Measurements from ENCODE around the gene RAB5IF.
"Not testable (repeated sequence)": the region's sequence is repeated elsewhere in the genome, so short reads cannot be mapped to it uniquely, and the experiment has no call there.

Gene RAB5IF, protein sequence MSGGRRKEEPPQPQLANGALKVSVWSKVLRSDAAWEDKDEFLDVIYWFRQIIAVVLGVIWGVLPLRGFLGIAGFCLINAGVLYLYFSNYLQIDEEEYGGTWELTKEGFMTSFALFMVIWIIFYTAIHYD

DNA sequence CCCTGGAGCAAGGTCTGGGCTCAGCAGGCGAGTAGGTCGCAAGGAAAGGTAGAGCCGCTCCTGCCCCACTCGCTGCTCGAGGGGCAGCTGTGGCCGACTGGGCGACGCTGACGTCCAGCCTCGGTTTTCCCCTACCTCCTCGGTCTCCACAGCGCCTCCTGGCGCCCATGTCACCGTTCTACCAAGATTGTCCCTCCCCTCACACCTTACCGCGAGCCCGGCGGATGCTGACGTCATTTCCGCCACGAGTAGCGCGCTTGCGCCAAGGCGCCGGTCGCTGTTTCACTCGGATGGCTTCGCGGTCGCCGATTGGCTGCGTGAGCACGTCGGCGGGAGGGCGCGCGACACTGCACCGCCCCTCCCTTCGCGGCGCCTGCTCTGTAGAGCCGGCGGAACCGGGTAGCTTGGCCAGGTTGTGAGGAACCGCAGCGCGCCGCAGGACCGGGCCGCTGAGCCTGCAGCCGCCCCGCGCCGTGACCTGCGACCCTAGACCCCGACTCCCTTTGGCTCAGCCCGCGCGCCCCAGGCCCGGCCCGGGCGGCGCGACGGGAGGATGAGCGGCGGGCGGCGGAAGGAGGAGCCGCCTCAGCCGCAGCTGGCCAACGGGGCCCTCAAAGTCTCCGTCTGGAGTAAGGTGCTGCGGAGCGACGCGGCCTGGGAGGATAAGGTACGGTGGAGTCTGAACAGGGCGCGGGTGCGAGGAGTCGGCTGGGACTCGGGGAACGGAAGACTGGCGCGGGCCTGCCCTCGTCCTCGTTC, at the start of gene RAB5IF:
RAB5IF (plus strand) TSS at position 381 of the 759 bp plus-strand sequence; CDS start at position 554, 173 bp downstream.
- peak; percentile 98 to 100 for DNase-seq

DNA sequence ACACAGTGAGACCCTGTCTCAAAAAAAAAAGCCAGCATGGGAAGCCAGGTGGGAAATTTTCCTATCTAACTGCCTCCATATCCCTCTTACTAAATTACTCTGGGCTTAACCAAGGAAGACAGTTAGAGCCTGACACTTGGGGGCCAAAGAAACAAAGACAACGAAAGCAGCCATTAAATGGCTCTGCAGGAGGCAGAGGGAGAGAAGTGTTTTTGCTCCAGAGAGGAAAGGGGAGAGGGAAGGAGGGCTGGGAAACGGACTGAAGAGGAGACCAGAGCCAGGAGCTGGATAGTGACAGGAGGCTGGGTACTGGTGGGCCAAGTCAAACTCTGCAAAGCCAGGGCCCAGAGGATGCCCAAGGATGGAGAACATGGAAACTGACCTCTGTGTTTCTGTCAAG, 42.9 kb upstream of the RAB5IF start:
- DNase-seq: no peak

DNA sequence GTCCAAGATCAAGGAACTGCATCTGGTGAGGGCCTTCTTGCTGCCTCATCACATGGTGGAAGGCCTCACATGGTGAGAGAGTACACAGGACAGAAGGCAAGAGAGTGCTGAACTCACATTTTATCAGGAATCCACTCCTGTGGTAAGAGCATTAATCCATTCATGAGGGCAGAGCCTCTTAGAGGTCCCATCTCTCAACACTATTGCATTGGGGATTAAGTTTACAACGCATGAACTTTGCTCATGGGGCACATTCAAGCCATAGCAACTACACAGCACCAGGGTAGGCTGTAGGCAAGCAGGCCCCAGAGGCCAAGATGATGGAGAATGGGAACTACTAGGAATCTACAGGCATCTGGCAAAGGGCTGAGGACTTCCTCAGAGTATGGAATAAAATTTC, 42.2 kb upstream of the RAB5IF start:
- no peak for DNase-seq

DNA sequence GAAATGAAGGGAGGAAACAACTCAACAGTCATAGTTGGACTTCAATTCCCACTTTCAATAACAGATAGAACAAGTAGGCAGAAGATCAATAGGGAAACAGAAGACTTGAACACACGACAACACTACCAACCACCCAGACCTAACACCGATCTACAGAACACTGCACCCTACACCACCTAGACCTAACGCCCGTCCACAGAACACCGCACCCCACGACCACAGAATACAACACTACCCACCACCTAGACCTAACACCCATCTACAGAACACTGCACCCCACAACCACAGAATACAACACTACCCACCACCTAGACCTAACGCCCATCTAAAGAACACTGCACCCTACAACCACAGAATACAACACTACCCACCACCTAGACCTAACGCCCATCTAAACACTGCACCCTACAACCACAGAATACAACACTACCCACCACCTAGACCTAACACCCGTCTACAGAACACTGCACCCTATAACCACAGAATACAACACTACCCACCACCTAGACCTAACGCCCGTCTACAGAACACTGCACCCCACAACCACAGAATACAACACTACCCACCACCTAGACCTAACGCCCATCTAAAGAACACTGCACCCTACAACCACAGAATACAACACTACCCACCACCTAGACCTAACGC, 41.4 kb upstream of the RAB5IF start:
- not testable (repeated sequence) for DNase-seq

DNA sequence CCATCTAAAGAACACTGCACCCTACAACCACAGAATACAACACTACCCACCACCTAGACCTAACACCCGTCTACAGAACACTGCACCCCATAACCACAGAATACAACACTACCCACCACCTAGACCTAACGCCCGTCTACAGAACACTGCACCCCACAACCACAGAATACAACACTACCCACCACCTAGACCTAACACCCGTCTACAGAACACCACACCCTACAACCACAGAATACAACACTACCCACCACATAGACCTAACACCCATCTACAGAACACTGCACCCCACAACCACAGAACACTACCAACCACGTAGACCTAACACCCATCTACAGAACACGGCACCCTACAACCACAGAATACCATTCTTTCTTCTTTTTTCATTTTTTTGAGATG, 40.9 kb upstream of the RAB5IF start:
- DNase-seq: not testable (repeated sequence)

DNA sequence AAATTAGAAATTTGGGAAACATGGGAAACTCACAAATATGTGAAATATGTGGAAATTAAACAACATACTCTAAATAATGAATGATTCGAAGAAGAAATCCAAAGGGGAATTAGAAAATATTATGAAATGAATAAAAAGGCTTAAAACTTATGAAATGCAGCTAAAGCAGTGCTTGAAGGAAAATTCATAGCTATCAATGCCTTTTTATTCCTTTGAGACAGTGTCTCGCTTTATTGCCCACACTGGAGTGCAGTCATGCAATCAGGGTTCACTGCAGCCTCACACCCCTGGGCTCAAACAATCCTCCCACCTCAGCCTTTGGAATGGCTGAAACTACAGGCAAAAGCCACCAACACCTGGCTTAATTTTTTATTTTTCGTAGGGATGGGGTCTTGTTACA, 40.1 kb upstream of the RAB5IF start:
- DNase-seq: no peak

DNA sequence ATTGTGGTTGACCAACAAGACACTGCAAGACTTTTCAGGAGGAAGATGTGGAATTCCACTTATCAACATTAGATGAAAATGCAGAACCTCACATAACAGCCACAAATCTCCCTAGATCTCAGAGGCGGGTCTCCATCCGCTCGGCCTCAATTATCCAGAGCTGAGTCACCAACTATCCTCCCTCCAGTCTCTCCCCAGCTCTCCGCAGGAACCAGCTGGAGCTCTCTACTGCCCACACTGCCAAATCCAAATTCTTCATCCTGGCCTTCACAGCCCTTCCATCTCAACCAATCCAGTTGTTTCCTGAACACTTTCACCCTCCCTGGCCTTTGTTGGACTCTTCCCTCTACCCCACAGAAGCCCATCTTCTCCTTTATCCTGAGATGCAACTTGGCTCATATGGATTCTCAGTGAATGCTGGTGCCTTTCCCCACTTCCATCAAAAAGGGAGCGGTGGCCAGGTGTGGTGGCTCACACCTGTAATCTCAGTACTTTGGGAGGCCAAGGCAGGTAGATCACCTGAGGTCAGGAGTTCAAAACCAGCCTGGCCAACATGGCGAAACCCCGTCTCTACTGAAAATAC, 35.6 kb upstream of the RAB5IF start:
- no peak for DNase-seq

DNA sequence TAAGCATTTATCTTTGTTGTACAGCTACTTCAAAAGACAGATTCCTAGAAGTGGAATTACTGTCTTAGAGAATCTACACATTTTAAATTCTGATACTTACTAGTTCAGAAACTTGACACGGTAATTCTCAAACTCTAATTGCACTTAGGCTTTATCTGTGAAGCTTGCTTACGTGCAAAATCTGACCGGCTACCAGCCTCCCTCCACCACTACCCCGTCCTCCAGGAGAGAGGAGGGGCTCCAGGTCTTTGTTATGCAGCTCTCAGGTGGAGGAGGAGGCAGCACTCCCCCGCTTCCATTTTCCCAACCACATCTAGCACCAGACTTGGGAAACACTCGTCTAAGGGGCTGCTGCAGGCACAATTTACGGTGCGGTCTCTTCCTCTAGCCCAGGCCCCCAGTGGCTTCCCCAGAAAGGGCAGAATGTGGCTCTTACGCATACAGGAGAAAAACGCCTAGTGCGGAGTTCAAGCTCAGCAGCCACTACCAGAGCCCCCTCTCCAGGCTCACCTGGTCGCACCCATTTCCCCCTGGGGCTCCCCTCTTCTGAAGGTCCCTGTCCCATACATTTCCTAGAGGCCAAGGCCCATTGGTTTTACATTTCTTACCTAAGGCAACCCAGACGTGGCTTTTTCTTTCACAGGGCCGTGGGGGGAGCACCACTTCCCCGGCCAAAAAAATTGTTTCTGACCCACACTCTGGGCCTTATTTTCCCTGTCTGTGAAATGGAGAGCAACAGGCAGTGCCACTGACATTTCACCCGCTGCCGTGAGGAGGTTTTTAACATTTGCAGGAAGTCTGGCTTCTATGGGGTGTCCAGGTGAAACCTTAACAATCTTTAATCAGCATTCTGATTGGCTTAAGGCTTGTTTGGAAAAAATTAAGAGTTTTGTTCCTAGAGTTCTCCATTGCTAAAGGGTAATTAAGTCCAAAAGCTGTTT, 33.7 kb upstream of the RAB5IF start:
- no peak for DNase-seq

DNA sequence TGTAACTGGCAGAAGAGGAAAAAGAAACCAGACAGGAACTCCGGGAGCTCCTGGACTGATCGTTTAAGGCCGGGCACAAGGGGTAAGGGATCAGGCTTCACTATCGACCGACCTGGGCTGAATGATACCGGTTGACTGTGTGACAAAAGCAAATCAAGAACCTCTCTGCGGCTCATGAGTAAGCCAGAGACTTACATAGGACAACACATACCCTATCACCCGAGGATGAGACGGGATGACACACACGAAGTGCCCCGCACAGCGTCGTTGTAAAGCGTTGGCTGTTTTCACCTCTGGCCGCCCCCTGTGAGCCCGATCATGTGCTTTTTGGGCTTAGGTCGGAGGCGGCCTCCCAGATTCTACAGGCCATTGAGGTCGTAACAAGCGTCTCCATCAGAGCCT, 32.9 kb upstream of the RAB5IF start:
- peak in 1 of 2 donors; percentile 71 for DNase-seq

DNA sequence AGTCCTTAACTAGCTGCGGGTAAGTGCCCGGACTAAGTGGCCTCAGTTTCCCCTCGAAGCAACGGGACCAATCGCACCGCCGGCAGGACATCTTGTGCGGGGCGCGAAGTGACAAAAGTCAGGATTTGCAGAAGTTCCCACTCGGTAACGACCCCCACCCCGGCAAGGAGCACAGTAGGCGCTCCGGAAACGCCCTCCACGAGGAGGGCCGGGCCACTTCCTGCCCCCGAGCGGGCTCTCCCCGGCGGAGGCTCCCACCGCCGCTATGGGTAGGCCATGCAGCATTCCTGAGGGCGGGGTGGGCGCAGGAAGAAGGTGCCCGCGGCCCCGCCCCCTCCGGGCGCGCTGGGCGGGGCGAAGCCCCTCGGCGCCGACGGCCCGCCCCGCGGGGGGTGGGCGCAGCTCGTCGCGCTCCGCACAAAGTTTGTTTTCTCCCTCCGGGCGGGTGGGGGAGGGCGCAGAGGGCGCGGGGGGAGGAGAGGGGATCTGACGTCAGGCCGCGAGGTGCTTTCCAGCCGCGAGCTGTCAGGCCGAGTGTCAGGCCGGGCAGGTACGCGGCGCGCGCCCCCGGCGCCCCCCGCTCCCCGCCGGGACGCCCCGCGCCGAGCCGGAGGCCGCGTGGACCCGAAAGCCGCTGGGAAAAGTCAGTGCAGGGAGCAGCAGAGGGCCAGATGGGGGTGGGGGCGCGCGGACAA, 32.3 kb upstream of the RAB5IF start, which contains the start of gene TGIF2:
TGIF2 (plus strand) TSS at position 495 of the 695 bp plus-strand sequence. CDS start 5,178 bp downstream, outside the sequence.
- peak in 1 of 2 donors; percentile 44 for DNase-seq

DNA sequence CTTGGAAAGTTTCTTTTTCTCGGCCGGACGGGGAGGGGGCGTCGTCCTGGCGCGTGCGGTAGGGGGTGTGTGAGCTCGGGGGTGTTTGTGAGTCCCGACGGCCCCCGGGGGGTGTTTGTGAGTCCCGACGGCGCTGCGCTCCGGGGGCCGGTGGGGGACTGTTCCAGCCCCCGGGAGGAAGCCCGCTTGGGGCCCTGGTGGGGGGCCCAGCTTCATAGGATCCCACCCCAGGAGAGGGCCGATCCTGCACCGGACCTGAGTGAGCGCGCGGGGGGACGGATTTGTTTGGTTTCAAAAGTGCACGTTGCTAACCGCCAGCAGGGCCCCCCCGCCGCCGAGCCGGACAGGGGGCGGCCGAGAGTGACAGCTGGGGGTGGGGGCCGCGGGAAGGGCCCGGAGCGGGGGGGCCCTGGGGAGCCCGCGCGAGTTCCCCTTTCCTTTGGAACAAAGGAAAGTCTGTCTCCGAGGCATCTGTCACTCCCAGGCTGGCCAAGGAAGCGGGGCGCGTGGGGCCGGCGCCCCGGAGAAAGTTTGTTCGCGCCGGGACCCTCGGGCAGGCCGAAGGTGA, 31.7 kb upstream of the RAB5IF start:
- peak; percentile 43 to 59 for DNase-seq

DNA sequence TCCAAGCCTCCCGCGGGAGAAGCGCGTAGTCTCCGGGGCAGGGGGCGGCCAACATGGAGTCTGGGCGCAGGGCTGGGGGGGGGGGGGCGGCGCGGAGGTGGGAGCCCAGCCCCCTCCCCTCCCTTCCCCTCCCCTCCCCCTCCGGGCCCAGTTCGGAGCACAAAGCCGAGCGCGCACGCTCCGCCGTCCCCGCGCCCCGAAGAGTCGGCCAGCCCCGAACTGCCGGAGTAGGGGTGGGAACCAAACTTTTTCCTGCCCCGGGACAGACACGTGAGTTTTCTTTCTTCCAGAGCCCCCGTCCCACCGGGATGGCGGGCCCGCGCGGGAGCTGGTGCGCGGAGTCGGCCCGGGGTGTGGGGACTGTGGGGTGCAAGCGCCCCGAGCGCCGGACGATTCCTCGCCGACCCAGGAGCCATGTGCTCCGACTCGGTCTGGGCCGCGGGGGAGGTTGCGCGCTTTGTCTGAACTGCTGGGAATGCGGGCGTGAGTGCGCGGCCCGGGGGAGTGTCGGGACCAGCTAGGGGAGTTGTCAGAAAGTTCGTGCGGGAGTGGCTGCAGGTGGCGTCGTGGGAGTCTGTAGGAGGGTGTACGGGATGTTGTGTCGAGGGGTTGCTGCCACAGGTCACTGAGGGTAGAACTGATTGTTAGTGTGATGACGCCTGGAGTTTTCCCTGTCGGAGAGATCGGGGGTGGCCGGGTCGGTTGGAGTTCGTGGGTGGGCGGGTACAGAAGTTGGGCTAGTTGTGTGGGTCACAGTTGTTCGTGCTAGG, 31.0 kb upstream of the RAB5IF start:
- DNase-seq: peak; percentile 35 to 40

DNA sequence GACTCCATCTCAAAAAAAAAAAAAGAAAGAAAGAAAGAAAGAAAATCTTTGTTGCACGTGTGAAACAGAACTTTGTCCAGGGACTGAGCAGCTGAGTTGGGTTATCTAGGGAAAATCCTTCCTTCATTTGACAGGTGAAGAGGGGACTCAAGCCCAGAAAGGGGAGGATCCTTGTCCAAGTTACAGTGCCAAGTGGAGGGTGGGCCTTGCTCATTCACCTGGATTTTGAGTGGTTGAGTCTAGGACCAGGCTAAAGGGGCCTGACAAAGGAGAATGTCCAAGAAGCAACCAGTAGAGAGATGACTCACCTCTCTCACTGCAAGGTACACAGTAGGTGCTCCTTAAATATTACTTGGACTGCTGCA, 29.5 kb upstream of the RAB5IF start:
- DNase-seq: no peak

DNA sequence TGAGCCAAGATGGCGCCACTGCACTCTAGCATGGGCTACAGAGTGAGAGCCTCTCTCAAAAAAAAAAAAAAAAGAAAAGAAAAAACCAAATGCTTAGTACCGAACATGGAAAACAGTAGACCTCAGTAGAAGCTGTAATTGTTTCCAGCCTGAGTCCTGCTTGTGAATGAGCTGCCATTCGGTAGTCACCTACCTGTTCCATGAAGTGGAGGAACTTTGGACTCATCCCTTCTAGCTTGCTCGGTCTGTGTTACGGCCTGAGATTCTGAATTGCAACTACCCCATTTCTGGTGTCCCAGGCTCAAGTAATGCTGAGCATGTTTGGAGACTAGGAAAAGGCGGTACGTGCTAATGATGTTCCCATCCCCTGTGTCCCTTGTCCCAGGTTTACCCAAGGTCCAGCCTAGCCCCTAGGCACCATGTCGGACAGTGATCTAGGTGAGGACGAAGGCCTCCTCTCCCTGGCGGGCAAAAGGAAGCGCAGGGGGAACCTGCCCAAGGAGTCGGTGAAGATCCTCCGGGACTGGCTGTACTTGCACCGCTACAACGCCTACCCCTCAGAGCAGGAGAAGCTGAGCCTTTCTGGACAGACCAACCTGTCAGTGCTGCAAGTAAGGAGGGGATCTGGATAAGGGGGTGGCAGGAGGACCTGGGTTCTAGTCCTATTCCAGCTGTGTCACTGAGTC, 27.1 kb upstream of the RAB5IF start:
- no peak for DNase-seq

DNA sequence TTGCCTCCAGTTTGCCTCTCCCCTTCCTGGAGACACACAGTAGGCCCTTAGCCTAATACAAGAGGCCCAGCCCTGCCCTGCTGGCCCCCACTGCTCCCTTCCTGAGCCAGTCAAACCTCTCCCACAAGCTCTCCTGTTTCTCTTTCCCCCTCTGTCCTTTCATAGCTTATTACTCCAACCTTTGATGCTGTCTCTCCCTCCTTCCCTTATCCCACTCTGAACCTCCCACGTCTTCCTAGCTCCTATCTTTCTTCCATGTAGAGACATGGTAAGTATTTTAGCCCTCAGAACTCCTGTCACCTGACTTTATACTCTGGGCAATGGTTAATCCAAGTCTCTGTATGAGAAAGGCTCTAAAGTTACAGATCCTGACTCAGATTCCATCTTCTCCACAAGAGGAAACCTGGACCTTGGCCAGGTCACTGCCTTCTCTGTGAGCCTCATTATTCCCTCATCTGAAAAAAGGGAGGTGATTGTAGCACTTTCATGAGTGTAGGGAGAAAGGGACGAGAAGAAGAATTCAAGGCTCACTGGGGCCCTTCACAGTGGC, 25.5 kb upstream of the RAB5IF start:
- no peak for DNase-seq

DNA sequence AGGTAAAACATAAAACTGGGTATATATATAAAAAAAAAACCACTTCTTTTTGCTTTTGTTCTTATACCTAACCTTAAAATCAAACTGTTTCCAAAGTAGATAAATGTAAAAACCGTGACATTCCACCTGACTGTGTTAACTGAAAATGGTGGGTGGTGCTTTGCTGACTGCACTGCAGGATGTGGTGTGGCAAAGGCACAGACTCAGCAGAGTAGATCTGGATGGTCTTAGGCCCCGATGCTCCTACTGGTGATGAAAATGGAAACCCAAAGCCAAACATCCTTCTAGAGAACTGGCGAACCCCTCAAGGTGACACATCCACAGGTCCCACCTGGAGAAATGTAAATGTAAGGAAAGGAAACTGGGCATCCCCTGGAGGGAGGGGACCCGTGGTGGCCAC, 23.3 kb upstream of the RAB5IF start:
- no peak for DNase-seq

DNA sequence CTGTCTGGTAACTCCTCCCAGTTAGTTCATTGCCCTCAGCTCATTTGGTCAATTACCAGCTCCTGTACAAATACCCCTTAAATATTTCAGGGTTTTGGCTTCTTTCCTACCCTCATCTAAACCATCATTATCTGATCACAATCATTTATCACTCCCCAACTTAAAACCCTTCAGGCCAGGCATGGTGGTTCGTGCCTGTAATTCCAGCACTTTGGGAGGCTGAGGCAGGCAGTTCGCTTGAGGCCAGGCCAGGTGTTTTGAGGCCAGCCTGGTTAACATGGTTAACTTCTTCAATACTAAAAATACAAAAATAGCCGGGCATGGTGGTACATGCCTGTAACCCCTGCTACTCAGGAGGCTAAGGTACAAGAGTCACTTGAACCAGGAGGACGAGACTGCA, 22.8 kb upstream of the RAB5IF start:
- DNase-seq: no peak

DNA sequence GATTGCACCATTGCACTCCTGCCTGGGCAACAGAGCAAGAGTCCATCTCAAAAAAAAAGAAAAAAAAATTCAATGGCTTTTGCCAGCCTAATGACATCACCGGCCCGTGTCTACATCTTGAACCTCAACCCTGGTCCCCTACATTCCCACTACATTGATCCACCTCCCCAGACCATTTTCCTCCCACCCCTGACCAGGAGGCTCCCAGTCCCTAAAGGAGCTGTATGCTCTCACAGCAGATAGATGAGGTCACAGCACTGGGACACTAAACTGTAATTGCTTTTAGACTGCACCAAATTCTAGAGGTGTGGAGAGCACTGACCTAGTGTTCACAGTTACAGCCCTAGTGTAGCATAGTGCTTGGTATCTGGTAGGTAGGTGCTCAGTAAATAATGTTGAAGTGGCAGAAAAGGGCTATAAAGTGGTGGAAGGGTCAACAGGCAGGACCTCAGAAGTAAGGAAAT, 21.5 kb upstream of the RAB5IF start:
- no peak for DNase-seq

DNA sequence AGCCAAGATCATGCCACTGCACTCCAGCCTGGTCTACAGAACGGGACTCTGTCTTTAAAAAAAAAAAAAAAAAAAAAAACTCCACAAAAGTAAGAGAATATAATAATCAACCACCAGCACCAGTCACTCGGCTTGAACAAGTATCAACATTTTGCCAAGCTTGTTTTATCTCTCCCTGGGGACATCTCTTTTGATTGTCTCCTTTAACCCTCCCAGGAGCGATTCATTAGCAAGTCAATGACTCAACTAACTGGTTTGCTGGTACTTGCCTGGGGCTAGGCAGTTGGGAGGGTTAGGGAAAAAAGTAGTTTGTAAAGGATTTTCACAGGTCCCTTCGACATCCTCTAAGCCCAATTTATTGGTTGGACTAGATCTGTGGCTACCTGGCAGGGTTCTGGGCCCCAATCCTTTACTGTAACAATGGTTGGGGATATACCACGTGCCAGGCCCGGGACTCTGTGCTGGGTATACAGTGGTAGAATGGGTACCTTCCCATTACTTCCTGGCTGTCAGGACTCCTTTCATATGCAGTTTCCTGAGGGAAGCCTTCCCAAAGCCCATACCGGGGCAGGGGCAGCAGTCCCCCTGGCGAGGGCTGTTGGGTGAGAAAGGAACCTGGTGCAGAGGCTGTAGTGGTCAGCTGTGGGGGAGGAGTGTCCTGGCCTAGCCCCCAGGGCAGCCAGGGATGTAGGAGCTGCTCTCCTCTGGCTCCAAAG, 20.0 kb upstream of the RAB5IF start:
- no peak for DNase-seq

Data from inflammatory macrophage treated with lipopolysaccharide for 1 hour (primary cell).